ENCODE measurements around the gene SLC35F6.

GRCh38 chr2:26812731-26813130 lies 48.6 kb downstream of the SLC35F6 start:
- TF ChIP-seq CTCF (IDR thresholded peaks at IDR 0.05) (no peak), ZFX (IDR thresholded peaks at IDR 0.05; ENCODE audit: borderline replicate concordance) (no peak)

All from 22Rv1 (cell line).